Measurements from ENCODE around the gene TBX15.

TBX15 gene

DNA sequence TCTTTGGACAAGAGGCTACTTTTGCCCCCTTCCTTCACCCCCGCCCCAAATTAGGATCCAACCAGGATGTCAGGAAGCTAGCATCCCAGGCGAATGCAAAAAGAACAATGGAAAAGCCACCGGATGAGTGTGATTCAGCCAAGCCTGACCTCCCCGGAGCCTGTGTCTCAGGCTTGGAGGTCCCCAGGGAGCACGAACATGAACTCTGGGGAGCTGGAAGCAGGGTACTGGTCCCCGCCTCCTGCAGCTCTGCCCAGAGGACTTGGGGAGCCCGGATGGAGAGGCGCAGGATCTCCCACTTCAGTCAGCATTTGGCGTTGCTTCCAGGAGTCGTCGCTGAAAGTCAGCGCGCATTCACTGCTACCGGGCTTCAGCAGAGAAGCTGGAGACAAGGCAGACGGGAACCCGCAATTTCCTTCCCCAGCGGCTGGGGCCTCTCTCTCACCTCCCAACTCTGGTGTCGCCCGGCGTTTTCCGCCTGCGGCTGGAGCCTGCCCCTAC is 1.8 kb upstream of the TBX15 start:
- no peak for TF ChIP-seq BACH2 (CRISPR knock-in tag; IDR thresholded peaks at IDR 0.05; ENCODE audit: borderline replicate concordance)
- no peak for ATAC-seq

DNA sequence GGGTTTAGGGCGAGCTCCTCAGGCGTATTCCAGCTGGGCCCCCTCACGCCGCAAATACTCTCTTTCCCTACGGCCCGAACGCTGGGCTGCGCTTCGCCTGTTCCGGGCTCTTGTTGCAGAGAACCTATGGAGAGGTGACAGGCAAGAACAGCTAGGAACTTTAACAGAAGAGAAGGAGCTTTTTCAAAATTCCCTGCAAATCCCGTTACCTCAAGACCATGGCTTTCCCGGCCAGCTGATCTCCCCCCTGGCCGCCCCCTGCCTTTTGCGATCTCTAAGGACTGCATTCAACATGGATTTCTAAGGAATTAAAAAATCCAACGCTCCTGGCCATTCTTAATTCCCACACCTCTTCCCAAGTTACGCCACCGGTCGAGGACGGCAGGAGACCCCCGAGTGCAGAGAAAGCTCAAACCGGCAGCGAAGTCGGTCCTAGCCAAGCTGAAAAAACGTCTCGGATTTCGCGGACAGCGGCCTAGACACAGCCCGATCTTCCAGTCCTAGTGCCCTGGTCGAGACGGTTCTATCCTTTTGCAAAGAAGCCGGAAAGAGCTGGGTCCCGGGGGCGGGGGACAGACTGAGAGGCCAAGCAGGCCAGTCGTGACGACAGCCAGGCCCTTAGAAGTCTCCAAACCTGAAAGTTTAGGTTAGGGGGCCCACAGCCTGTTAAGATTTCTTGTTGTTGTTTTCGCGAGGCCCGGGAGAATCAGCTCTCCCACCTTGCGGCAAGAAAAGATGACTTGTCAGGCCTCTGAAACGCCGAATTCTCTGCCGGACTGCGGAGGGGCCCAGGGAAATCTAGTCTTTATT is 1.1 kb upstream of the TBX15 start:
- no peak for ATAC-seq
- no peak for TF ChIP-seq ISL1 (CRISPR knock-in tag; IDR thresholded peaks at IDR 0.05)
- TF ChIP-seq OSR1 (CRISPR knock-in tag; IDR thresholded peaks at IDR 0.05): no peak
- TF ChIP-seq TOX (CRISPR knock-in tag; IDR thresholded peaks at IDR 0.05; ENCODE audit: borderline replicate concordance): no peak

DNA sequence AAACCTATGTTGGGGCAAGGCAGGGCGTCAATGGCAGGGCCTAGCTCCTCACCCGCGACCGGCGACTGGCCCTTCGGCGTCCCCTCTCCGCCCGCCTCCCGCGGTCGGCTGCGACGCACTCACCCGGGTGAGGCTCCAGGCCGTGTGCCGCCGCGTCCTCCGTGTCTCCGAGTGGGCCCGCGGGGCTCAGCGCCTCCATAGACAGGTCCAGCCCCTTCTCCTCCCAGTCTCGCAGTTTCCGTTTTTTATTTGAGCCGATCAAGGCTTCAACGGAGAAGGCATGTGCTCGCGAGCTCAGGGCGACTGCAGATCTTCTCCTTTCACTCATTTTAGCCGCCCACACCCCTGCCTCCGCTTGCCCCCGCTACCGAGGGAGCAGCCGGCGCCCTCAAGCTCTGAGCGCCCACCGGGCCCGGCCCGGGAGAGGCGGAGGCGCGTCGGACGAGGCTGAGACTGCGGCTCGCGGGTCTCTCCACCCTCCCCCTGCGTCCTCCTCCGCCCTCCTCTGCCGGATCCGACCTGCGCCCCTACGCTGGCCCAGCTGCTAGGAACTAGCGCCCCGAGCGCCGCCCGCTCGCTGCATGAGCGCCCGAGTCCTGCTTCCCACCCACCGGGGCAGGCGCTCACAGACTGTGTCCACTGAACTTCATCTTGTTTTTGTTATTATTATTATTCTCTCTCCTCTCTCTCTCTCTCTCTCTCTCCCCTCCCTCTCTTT is 516 bp downstream of the TBX15 start:
- TF ChIP-seq, protein P1, sequence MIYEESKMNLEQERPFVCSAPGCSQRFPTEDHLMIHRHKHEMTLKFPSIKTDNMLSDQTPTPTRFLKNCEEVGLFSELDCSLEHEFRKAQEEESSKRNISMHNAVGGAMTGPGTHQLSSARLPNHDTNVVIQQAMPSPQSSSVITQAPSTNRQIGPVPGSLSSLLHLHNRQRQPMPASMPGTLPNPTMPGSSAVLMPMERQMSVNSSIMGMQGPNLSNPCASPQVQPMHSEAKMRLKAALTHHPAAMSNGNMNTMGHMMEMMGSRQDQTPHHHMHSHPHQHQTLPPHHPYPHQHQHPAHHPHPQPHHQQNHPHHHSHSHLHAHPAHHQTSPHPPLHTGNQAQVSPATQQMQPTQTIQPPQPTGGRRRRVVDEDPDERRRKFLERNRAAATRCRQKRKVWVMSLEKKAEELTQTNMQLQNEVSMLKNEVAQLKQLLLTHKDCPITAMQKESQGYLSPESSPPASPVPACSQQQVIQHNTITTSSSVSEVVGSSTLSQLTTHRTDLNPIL (CRISPR knock-in tag; IDR thresholded peaks at IDR 0.05; ENCODE audit: low read depth): no peak
- TF ChIP-seq TOX (CRISPR knock-in tag; IDR thresholded peaks at IDR 0.05; ENCODE audit: borderline replicate concordance) (no peak), BACH2 (CRISPR knock-in tag; IDR thresholded peaks at IDR 0.05; ENCODE audit: borderline replicate concordance) (no peak), ZNF8 (CRISPR knock-in tag; IDR thresholded peaks at IDR 0.05) (no peak), ZNF70 (CRISPR knock-in tag; IDR thresholded peaks at IDR 0.05) (no peak), RARB (CRISPR knock-in tag; IDR thresholded peaks at IDR 0.05) (no peak), ZFP3 (CRISPR knock-in tag; IDR thresholded peaks at IDR 0.05) (no peak), ZFP30 (CRISPR knock-in tag; IDR thresholded peaks at IDR 0.05) (no peak), OSR1 (CRISPR knock-in tag; IDR thresholded peaks at IDR 0.05) (no peak), ESRRG (CRISPR knock-in tag; IDR thresholded peaks at IDR 0.05) (no peak), TCF4 (CRISPR knock-in tag; IDR thresholded peaks at IDR 0.05; ENCODE audit: borderline replicate concordance) (no peak), CSDC2 (CRISPR knock-in tag; IDR thresholded peaks at IDR 0.05) (no peak), SNAI2 (CRISPR knock-in tag; IDR thresholded peaks at IDR 0.05) (no peak)
- TF ChIP-seq, protein P2, sequence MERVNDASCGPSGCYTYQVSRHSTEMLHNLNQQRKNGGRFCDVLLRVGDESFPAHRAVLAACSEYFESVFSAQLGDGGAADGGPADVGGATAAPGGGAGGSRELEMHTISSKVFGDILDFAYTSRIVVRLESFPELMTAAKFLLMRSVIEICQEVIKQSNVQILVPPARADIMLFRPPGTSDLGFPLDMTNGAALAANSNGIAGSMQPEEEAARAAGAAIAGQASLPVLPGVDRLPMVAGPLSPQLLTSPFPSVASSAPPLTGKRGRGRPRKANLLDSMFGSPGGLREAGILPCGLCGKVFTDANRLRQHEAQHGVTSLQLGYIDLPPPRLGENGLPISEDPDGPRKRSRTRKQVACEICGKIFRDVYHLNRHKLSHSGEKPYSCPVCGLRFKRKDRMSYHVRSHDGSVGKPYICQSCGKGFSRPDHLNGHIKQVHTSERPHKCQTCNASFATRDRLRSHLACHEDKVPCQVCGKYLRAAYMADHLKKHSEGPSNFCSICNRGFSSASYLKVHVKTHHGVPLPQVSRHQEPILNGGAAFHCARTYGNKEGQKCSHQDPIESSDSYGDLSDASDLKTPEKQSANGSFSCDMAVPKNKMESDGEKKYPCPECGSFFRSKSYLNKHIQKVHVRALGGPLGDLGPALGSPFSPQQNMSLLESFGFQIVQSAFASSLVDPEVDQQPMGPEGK (CRISPR knock-in tag; IDR thresholded peaks at IDR 0.05; ENCODE audit: borderline replicate concordance): no peak
- TF ChIP-seq, protein P3, sequence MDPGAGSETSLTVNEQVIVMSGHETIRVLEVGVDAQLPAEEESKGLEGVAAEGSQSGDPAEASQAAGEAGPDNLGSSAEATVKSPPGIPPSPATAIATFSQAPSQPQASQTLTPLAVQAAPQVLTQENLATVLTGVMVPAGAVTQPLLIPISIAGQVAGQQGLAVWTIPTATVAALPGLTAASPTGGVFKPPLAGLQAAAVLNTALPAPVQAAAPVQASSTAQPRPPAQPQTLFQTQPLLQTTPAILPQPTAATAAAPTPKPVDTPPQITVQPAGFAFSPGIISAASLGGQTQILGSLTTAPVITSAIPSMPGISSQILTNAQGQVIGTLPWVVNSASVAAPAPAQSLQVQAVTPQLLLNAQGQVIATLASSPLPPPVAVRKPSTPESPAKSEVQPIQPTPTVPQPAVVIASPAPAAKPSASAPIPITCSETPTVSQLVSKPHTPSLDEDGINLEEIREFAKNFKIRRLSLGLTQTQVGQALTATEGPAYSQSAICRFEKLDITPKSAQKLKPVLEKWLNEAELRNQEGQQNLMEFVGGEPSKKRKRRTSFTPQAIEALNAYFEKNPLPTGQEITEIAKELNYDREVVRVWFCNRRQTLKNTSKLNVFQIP (CRISPR knock-in tag; IDR thresholded peaks at IDR 0.05; ENCODE audit: borderline replicate concordance, low read depth): no peak
- TF ChIP-seq, protein P4, sequence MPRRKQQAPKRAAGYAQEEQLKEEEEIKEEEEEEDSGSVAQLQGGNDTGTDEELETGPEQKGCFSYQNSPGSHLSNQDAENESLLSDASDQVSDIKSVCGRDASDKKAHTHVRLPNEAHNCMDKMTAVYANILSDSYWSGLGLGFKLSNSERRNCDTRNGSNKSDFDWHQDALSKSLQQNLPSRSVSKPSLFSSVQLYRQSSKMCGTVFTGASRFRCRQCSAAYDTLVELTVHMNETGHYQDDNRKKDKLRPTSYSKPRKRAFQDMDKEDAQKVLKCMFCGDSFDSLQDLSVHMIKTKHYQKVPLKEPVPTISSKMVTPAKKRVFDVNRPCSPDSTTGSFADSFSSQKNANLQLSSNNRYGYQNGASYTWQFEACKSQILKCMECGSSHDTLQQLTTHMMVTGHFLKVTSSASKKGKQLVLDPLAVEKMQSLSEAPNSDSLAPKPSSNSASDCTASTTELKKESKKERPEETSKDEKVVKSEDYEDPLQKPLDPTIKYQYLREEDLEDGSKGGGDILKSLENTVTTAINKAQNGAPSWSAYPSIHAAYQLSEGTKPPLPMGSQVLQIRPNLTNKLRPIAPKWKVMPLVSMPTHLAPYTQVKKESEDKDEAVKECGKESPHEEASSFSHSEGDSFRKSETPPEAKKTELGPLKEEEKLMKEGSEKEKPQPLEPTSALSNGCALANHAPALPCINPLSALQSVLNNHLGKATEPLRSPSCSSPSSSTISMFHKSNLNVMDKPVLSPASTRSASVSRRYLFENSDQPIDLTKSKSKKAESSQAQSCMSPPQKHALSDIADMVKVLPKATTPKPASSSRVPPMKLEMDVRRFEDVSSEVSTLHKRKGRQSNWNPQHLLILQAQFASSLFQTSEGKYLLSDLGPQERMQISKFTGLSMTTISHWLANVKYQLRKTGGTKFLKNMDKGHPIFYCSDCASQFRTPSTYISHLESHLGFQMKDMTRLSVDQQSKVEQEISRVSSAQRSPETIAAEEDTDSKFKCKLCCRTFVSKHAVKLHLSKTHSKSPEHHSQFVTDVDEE (CRISPR knock-in tag; IDR thresholded peaks at IDR 0.05): no peak
- TF ChIP-seq, protein P5, sequence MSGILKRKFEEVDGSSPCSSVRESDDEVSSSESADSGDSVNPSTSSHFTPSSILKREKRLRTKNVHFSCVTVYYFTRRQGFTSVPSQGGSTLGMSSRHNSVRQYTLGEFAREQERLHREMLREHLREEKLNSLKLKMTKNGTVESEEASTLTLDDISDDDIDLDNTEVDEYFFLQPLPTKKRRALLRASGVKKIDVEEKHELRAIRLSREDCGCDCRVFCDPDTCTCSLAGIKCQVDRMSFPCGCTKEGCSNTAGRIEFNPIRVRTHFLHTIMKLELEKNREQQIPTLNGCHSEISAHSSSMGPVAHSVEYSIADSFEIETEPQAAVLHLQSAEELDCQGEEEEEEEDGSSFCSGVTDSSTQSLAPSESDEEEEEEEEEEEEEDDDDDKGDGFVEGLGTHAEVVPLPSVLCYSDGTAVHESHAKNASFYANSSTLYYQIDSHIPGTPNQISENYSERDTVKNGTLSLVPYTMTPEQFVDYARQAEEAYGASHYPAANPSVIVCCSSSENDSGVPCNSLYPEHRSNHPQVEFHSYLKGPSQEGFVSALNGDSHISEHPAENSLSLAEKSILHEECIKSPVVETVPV (CRISPR knock-in tag; IDR thresholded peaks at IDR 0.05): no peak
- peak; percentile 36 for ATAC-seq
